Measurements from ENCODE around the gene TMUB2. TPM values are rescaled to one million over a fixed set of nuclear protein-coding genes. Genes with fewer than 3 reads are reported as not detected.
A peak's percentile ranks its signal among the peaks of the same experiment; 100 is the strongest.

Gene TMUB2
- total and polyA plus RNA-seq, 9 of the 15 experiments (the other 6 are each of a cell fraction or from before 2014, with no cell fraction given), result 4.1 to 29.8 (median 16.3) TPM

DNA sequence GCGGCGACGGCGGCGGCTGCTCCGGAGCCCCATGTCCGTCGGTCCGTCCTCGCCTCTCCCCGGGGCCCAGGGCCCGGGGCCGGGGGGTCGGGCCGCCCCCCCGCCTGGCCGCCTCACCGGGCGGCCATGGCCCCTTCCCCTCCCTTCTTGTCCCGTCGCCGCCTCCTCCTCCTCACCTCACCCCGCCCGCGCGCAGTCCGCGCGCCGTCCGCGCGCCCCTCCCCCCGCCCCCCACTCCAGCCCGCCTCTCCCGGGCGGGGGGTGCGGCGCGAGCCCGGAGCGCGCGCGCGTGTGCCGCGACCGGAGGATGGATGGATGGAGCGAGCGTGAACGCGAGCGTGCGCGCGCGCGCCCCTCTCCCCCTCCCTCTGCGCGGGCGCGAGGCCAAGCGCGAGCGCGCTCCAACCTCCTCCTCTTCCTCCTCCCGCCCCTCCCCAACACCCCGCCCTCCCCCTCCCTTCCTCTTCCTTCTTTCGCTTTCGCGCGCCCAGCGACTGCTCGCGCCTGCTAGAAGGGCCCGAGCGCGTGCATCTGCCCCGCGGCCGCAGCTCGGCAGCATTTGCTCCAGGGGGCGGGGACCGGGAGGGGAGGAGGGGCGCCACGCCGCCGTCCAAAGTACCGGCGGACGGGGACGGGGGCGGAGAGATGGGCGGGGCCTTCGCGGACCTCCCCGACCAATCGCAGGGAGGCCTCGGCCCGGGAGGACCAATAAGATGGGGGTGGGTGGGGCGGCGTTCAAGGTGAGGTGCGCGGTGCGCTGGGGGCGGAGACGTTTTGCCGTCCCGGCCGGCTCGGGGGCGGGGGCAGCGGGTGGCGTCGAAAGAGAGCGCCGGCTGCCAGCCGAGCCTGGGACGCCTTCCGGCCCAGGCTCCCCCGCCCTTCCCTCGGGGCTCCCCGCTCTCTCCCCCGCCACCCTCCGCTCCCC lies 13.0 kb downstream of the TMUB2 start, which contains the start of gene ATXN7L3 (continued):
- no peak for TF ChIP-seq SMAD2 (IDR thresholded peaks at IDR 0.05; ENCODE audit: low read depth, low read length)
- TF ChIP-seq TCFL5 (CRISPR knock-in tag; conservative IDR thresholded peaks at IDR 0.05), result no peak
- TF ChIP-seq ZNF75A (CRISPR knock-in tag; IDR thresholded peaks at IDR 0.05), result no peak
- TF ChIP-seq NBN (IDR thresholded peaks at IDR 0.05; ENCODE audit: low read depth), result no peak
- TF ChIP-seq SMAD1 (IDR thresholded peaks at IDR 0.05; ENCODE audit: low read depth, low read length, partially characterized antibody), result no peak
- TF ChIP-seq, protein P1, sequence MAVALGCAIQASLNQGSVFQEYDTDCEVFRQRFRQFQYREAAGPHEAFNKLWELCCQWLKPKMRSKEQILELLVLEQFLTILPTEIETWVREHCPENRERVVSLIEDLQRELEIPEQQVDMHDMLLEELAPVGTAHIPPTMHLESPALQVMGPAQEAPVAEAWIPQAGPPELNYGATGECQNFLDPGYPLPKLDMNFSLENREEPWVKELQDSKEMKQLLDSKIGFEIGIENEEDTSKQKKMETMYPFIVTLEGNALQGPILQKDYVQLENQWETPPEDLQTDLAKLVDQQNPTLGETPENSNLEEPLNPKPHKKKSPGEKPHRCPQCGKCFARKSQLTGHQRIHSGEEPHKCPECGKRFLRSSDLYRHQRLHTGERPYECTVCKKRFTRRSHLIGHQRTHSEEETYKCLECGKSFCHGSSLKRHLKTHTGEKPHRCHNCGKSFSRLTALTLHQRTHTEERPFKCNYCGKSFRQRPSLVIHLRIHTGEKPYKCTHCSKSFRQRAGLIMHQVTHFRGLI (CRISPR knock-in tag; IDR thresholded peaks at IDR 0.05), result no peak
- no peak for TF ChIP-seq SMAD4 (CRISPR knock-in tag; conservative IDR thresholded peaks at IDR 0.05)
- no peak for TF ChIP-seq RBM17 (IDR thresholded peaks at IDR 0.05; ENCODE audit: borderline replicate concordance, low read depth, low read length)
- no peak for TF ChIP-seq BACH1 (tag; IDR thresholded peaks at IDR 0.05)
- TF ChIP-seq POLR2A (conservative IDR thresholded peaks at IDR 0.05), result no peak
- TF ChIP-seq CBX5 (IDR thresholded peaks at IDR 0.05; ENCODE audit: borderline replicate concordance, low read depth), result no peak
- peak; percentile 66; the same call in 1 of the 2 replicates for TF ChIP-seq ZNF589 (CRISPR knock-in tag; IDR thresholded peaks at IDR 0.05; ENCODE audit: low read depth)
- TF ChIP-seq MED1 (CRISPR knock-in tag; IDR thresholded peaks at IDR 0.05; ENCODE audit: borderline replicate concordance), result no peak
- TF ChIP-seq NCOA4 (IDR thresholded peaks at IDR 0.05; ENCODE audit: partially characterized antibody), result no peak
- TF ChIP-seq EP400 (IDR thresholded peaks at IDR 0.05), result no peak
- TF ChIP-seq BHLHE40 (IDR thresholded peaks at IDR 0.05; ENCODE audit: low read length), result 0 out of 2 replicates have a peak, but pooled peaks have one; percentile 9
- peak; percentile 66; the same call in 1 of the 2 replicates for TF ChIP-seq CXXC5 (CRISPR knock-in tag; IDR thresholded peaks at IDR 0.05)
- no peak for TF ChIP-seq ZNF444 (CRISPR knock-in tag; IDR thresholded peaks at IDR 0.05)
- no peak for TF ChIP-seq CAMTA2 (CRISPR knock-in tag; conservative IDR thresholded peaks at IDR 0.05)
- TF ChIP-seq, protein P2, sequence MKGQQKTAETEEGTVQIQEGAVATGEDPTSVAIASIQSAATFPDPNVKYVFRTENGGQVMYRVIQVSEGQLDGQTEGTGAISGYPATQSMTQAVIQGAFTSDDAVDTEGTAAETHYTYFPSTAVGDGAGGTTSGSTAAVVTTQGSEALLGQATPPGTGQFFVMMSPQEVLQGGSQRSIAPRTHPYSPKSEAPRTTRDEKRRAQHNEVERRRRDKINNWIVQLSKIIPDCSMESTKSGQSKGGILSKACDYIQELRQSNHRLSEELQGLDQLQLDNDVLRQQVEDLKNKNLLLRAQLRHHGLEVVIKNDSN (CRISPR knock-in tag; IDR thresholded peaks at IDR 0.05), result no peak
- peak; percentile 36 for TF ChIP-seq ELF1 (tag; IDR thresholded peaks at IDR 0.05)
- no peak for TF ChIP-seq MTF1 (CRISPR knock-in tag; IDR thresholded peaks at IDR 0.05; ENCODE audit: borderline replicate concordance)
- TF ChIP-seq PCBP1 (IDR thresholded peaks at IDR 0.05; ENCODE audit: low read depth, low read length, poor library complexity, severe bottlenecking), result peak; percentile 93
- TF ChIP-seq, protein P3, sequence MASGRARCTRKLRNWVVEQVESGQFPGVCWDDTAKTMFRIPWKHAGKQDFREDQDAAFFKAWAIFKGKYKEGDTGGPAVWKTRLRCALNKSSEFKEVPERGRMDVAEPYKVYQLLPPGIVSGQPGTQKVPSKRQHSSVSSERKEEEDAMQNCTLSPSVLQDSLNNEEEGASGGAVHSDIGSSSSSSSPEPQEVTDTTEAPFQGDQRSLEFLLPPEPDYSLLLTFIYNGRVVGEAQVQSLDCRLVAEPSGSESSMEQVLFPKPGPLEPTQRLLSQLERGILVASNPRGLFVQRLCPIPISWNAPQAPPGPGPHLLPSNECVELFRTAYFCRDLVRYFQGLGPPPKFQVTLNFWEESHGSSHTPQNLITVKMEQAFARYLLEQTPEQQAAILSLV (tag; IDR thresholded peaks at IDR 0.05), result no peak
- no peak for TF ChIP-seq RBM15 (IDR thresholded peaks at IDR 0.05; ENCODE audit: insufficient read depth, low read length)
- no peak for TF ChIP-seq ZBTB17 (CRISPR knock-in tag; IDR thresholded peaks at IDR 0.05)
- TF ChIP-seq ZNF695 (CRISPR knock-in tag; IDR thresholded peaks at IDR 0.05), result no peak
- TF ChIP-seq HCFC1 (IDR thresholded peaks at IDR 0.05; ENCODE audit: low read depth, low read length), result peak; percentile 64
- TF ChIP-seq TARDBP (IDR thresholded peaks at IDR 0.05), result no peak

Data from K562 (cell line).